Stimulated activated CD8-positive, alpha-beta memory T cell treated with anti-CD3 and anti-CD28 coated beads, Interleukin-7, amount 100 ng/mL, for 1 hour (primary cell): ENCODE data around the gene EBLN2.

Source experiments
- DNase-seq, 2 donors: peaks; one replicate each; pipeline ENCODE4 v3.0.0-alpha.2; 2020; ENCODE audit warnings: low read depth in 2 of 2

Gene EBLN2

GRCh38 chr3:73107215-73107614 lies 45.8 kb downstream of the EBLN2 start:
- no peak for DNase-seq

- no peak for DNase-seq
Measured at GRCh38 chr3:73107676-73108187, 46.3 kb downstream of the EBLN2 start.

DNA sequence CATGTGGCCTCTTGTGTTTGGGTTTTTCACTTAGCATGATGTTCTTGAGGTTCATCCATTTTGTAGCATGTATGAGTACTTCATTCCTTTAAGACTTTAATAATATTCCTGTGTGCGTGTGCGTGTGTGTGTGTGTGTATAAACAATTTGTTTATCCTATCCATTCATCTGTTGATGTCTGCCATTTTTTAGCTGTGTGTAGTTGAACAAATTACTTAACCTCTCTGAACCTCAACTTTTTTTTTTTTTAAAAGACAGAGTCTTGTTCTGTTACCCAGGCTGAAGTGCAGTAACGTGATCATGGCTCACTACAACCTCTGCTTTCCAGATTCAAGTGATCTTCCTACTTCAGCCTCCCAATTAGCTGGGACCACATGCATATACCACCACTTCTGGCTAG lies 47.3 kb downstream of the EBLN2 start:
- DNase-seq, result no peak

DNA sequence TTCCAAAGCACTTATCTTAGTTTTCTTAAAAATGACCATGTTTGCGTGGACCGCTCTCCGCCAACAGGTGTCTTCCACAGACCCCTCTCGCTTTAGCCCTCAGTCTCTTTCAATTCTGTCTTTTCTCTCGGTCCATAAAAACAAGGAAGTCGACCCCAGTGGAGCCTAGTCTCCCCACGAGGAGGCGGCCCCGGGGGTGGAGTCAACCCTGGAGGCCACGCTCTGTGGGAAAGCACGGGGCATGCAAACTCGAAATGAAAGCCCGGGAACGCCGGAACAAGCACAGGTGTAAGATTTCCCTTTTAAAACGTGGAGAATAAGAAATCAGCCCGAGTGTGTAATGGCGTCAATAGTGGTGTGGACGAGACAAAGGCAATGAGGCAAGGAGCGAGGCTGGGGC lies 49.1 kb downstream of the EBLN2 start:
- DNase-seq, result no peak
